ENCODE results near the gene ANO8.

The ANO8 gene

GRCh38 chr19:17329366-17330261, 5.0 kb downstream of the ANO8 start:
- DNase-seq (ENCODE audit: low read depth in 2 of 2), result no peak

DNA sequence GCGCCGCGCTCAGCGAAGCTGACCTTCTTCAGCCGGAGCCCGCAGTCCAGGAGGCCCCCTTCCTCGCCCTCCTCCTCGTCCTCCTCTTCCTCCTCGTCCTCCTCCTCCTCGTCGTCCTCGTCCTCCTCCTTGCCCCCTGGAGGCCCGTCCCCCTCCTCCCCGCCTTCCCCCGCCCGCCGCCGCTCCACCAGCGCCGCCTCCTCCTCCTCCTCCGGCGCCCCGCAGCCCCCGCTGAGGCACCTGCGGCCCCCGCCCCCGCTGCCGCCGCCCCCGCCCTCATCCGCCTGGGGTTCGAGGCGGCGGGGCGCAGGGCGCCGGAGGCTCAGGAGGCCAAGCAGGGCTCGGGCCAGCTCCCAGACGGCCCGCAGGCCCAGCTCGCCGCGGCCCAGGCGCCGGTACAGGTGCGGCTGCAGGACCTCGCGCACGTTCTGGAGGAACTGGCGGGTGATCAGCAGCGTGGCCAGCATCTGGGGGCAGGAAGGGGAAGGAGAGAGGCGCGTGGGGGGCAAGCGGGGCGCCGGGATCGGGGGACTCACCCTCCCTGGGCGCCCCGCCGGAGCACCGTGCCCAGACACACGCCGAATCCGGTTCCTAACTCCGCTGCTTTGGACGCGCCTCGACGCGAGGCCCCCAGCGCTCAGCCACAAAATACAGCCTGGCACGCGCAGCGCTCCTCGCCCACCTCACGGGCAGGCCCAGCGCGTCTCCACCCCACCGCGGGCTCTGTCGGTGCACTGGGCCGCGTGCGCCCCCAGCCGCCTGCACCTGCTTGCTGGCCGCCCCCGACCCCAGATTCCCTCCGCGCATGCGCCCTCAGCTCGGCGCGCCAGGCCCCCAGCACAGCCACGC, 5.9 kb downstream of the ANO8 start:
- no peak for DNase-seq (ENCODE audit: low read depth in 2 of 2)

DNA sequence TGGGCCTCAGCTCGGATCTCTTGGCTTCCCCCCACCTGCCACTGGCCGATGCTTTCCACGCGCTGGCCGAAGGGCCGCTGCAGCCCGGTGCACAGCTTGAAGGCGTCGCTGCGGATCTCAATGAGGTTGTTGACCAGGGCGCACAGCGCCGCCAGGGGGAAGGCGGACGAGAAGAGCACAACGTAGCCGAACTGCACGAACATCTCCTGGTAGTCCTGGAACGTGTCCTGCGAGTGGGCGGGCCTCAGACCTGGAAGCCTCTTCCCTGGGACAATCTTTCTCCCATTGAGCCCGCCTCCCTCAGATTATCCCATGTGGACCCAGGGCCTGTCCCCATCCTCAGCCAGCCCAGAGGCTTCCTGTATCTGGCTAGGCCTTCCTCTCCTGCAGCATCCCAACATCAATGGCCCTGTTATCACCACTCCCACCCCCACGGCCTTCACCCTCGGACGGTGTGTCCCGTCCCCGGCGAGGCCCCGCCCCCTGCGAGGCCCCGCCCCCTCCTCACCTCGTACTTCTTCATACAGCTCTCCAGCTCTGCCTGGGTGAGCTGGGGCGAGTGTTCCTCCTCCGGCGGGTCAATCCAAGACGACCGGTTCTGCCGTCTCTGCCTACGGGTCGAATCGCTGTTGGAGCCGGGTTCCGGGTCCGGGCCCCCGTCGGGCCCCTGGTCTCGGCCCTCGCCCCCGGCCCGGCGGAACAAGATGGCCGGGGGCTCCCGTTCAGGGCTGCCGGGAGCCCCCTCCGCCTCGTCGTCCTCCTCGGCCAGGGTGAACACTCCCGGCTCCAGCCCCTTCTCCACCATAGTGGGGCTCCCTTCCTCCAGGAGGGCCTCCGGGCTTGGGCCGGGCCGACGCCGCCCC, 6.8 kb downstream of the ANO8 start:
- no peak for DNase-seq (ENCODE audit: low read depth in 2 of 2)

- no peak for DNase-seq (ENCODE audit: low read depth in 2 of 2)
Observed at GRCh38 chr19:17327068-17327653, 7.5 kb downstream of the ANO8 start.

GRCh38 chr19:17326595-17326966, 8.1 kb downstream of the ANO8 start:
- no peak for DNase-seq (ENCODE audit: low read depth in 2 of 2)

- DNase-seq (ENCODE audit: low read depth in 2 of 2), result no peak
Observed at GRCh38 chr19:17325881-17326594, 8.6 kb downstream of the ANO8 start.

- no peak for DNase-seq (ENCODE audit: low read depth in 2 of 2)
Observed at GRCh38 chr19:17325133-17325532, 9.5 kb downstream of the ANO8 start.

GRCh38 chr19:17324357-17325114, 10.1 kb downstream of the ANO8 start:
- DNase-seq (ENCODE audit: low read depth in 2 of 2), result no peak

- no peak for DNase-seq (ENCODE audit: low read depth in 2 of 2)
Observed at GRCh38 chr19:17323964-17324332, 10.7 kb downstream of the ANO8 start.

GRCh38 chr19:17323300-17323963, 11.2 kb downstream of the ANO8 start:
- DNase-seq (ENCODE audit: low read depth in 2 of 2), result no peak

- no peak for DNase-seq (ENCODE audit: low read depth in 2 of 2)
Observed at GRCh38 chr19:17322854-17323253, 11.8 kb downstream of the ANO8 start.

DNA sequence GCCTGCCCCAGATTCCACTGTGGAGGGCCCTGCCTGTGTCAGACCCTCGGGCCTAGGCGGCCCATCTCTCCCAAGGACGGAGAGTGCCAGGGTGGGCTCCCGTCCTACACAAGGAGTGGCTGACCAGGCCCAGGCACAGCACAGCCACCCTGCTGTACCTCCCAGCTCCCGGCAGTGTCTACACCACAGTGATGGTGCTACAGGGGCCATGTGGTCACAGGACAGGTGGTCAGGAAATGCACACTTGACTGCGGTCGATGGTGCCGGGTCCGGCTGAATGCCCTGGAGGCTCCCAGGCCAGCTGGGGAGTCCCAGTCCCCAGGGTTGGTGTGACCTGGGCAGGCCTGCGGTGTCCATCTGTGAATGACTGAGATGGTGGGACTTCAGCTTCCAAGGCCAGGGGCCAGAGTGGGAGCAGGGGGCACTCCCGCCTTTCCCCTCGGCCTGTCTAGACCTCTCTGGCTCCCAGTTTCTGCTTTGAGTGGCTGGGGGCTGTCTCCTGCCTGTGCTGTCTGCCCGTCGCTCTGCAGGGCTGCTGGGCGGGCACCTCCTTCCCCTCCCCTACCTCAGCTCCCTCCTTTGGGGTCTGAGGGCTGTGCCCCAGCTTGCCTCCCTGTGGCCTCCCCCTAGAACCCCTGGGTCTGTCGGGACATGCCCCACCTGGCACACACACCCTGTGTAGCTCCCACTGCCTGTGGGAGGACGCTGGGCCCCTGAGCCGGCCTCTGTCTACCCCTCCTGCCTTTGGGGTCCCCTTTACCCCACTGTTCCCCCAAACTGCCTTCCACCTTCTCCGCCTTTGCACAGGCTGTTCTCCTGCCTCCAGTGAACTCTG, 12.8 kb downstream of the ANO8 start:
- DNase-seq (ENCODE audit: low read depth in 2 of 2), result no peak

GRCh38 chr19:17320435-17320834, 14.2 kb downstream of the ANO8 start:
- no peak for DNase-seq (ENCODE audit: low read depth in 2 of 2)

- DNase-seq (ENCODE audit: low read depth in 2 of 2), result no peak
Observed at GRCh38 chr19:17319473-17320238, 15.0 kb downstream of the ANO8 start.

GRCh38 chr19:17318966-17319365, 15.7 kb downstream of the ANO8 start:
- DNase-seq (ENCODE audit: low read depth in 2 of 2), result no peak

DNA sequence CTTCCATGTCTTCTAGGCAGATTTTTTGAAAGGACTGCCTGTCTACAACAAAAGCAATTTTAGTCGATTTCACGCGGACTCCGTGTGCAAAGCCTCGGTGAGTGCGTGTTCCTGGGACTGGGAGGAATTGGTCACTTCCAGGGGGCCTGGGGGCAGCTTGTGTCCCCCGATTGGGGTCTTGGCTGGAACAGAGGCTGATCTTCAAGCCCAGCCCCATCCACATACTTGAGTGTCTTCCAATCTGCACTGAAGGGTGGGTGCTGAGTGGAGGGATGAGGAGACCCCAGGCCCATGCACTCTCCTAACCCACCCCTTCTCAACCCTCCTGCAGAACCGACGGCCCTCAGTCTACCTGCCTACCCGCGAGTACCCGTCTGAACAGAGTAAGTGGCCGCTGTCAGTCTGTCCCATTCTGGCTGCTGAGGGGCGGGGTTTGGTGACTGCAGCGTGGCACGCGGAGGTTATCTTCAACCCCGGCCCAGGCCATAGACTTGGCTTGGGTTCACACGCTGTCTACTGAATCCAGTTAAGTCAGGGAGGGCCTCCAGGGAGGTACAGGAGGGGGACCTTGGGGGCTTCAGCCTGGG, 20.6 kb downstream of the ANO8 start:
- no peak for DNase-seq (ENCODE audit: low read depth in 2 of 2)
